Skeletal muscle cell (primary cell): ENCODE measurements around the gene HOXC13.

ENCODE experiments used
- DNase-seq: peaks from one replicate; pipeline ENCODE4 v3.0.0-alpha.2; 2010; ENCODE audit warnings: low read depth
- H3K4me3 ChIP-seq: 2 replicates; pipeline ENCODE4 v1.5.1; 2011; ENCODE audit warnings: low read depth, mild to moderate bottlenecking, control low read depth, low read length, moderate library complexity

HOXC13 gene

DNA sequence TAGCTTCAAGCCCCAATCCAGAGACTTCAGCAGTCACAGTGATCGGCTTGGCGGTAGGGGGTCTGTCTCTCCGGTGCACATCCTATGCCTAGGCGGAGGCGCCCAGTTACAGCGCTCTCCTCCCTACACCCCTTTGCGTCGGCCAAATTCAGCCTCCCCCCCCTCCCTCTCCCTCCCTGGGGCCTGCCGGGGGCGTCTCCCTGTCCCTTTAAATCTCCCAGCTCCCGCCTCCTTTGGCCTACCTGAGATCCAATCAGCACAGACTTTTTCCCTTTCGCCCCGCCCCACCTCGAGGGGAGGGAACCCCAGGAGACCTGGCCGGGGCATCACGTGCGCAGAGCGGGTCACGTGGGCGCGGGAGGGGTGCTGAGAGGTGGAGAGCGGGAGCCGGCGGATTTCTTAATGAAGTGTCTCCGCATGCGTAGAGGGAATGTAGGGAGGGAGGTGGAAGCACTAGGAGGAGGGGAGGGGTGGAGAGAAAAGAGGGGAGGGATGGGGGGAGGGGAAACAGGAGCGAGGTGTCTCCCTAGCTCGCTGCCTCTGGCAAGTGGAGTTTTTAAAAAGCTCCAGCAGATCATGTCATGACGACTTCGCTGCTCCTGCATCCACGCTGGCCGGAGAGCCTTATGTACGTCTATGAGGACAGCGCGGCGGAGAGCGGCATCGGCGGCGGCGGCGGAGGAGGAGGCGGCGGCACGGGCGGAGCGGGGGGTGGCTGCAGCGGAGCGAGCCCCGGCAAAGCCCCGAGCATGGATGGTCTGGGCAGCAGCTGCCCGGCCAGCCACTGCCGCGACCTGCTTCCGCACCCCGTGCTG lies at the start of gene HOXC13:
HOXC13 (plus strand) TSS at position 506 of the 815 bp plus-strand sequence; CDS start at position 582, 76 bp downstream.
- DNase-seq: peak; percentile 49
- H3K4me3 ChIP-seq: peak within 1 kb of the TSS; percentile 38

DNA sequence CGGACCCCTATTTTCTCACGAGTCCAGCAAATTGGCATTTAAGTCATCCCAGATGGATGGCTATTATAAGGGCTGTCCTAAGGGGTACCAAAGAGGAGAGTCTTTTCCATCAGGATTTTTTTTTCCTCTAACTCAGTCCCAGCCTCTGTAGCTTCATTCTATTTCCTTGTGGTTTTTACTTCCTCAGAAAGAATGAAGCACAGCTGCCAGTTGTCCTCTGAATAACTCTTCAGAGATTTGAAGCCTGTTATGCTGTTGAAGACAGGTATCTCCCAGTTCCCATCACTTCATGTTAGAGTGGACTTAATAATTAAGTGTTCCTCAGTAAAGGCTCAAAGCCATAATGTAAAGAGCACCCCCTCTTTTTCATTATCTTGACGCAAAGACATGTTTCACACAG lies 48.5 kb upstream of the HOXC13 start:
- H3K4me3 ChIP-seq: no peak overlapping the region
- no peak for DNase-seq

- H3K4me3 ChIP-seq: no peak overlapping the region
- DNase-seq: no peak
These were observed 45.8 kb upstream of the HOXC13 start for GRCh38 chr12:53892762-53893395.

GRCh38 chr12:53899230-53899629 lies 39.4 kb upstream of the HOXC13 start:
- no peak for DNase-seq
- H3K4me3 ChIP-seq: no peak overlapping the region

DNA sequence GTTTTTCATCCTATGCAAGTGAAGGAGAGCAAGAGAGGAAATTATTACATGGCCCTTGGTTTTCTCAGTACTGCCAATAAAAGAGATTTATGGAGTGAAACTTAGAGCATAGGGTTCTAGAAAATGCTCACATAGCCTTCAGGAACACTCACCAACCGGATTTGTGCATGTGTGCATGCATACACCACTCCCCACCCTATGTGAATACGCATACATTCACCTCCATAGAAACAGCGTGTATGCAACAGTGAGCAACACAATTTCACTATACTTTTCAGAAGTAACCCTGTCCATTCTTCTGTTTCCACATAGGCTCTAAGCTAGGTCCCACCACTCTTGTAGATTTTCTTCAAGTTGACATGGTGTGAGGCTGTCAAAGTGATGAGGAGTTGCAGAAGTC lies 31.5 kb upstream of the HOXC13 start:
- no peak overlapping the region for H3K4me3 ChIP-seq
- DNase-seq: no peak

- no peak overlapping the region for H3K4me3 ChIP-seq
- DNase-seq: no peak
These were observed 21.6 kb upstream of the HOXC13 start for GRCh38 chr12:53916788-53917655.

- no peak for DNase-seq
- no peak overlapping the region for H3K4me3 ChIP-seq
These were observed 13.9 kb upstream of the HOXC13 start for GRCh38 chr12:53924521-53925405.

DNA sequence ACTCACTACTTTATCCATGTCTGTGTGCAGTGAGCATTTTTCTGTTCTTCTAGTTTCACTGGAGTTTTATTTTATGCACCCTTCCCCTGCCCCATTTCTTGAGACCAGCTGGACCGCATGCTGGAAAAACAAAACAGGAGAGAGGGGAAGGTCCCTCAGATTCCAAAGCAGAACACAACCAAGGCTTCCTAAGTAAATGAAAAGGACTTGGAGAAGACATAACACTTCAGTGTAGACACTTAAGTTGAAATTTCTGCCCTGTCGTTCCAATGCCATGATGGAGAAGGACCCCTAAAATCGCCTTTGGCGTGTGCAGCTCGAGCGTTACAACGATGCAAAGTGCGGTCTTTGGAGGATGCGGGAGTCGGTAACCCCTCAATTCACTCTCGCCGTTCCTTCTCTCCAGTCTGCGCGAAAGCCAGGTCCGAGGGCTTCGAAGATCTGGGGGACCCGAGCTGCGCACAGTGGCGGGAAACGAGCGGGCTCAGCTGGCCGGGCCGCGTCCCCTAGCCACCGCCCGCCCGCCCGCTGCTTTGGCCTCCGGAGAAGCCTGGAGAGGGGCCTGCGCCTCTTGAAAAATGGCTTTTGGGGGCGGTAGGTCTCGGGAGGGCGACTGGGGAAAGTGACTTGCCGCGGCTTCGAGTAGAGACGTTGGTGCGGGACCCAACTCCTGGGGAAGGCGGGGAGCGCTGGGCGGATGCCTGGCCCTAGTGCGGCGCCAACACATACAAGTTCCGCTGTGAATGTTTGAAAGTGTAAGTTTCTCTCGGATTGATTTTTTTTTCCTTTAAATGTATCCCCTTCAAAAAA lies 11.2 kb upstream of the HOXC13 start:
- no peak overlapping the region for H3K4me3 ChIP-seq
- no peak for DNase-seq

DNA sequence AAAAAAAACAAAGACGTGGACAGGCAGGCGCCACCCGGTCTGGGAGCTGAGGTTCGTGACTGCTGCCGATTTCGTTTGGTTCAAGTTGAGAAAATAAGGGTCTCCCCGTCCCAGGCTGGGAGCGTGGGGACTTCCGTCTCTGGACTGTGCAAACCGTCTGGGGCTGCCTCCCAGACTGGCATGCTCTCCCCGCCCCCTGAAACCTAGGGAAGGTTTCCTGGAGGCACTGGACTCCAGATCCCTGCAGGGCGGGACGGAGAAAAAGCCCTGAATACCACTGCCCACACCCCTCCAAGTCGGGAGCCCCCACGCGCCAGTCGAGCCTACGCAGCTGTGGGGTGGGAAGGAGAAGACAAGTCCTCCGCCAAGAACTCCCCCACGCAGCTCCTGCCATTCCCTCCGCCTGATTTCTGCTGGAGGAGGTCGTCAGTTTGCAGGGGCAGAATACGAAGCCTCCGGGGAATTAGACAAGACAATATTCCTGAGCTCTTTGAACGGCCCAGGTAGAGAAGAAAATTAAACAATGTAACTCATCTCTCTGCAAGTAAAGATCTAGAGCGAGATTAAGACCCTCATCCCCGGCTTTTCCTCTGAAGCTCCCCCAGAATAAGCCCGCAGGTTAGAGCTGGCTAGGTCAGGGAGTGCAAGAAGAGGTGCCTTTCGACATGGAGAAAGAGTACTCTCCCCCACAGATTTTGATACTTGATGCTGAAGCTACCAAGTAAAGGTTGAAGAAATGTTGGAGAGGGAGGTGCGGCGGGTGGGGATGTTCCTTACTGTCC lies 10.4 kb upstream of the HOXC13 start:
- no peak for DNase-seq
- no peak overlapping the region for H3K4me3 ChIP-seq

DNA sequence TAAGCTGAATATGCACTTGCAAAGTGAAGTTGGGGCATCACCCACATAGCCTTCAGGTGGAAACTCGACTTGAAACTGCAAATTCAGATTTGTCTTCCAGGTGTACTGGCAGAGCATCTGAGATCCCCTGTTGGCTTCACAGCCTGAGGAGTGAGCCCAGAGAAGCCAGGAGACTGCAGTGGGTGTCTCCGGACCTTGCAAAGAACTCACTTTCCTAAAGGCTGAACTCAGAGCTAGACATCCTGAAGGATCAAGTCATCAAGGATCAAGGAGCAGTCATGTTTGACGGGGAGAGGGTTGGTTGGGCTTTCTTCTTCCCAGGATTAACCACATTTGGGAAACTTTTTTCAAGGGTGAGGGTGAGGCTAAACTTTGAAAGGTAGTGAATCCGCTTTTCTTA lies 9.1 kb upstream of the HOXC13 start:
- no peak for DNase-seq
- H3K4me3 ChIP-seq: no peak overlapping the region

- no peak for DNase-seq
- H3K4me3 ChIP-seq: no peak overlapping the region
These were observed 7.9 kb upstream of the HOXC13 start for GRCh38 chr12:53930591-53931255.

GRCh38 chr12:53931844-53932581 lies 6.6 kb upstream of the HOXC13 start:
- no peak for DNase-seq
- H3K4me3 ChIP-seq: no peak overlapping the region

- no peak overlapping the region for H3K4me3 ChIP-seq
- no peak for DNase-seq
These were observed 5.7 kb upstream of the HOXC13 start for GRCh38 chr12:53932915-53933314.

GRCh38 chr12:53935383-53936341 lies 3.0 kb upstream of the HOXC13 start:
- peak overlapping the region; percentile 8 for H3K4me3 ChIP-seq
- no peak for DNase-seq

DNA sequence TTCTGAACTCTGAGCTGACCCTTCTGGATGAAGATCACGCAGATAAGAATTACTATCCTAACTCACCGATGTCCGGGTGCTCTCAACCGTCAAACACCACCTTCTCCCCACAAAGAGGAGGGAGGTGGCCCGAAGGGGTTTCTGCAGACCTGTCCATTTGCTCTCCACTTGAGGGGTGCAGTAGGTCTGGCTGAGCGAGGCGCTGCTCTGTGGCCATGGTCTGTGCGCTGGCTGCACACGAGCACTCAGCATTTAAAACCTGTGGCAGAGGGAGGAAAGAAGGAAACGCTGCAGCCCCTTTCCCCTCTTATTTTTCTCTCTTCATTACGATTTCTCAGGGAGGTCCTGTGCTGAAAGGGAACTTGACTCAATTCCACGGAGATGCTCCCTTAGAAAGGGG lies 1.5 kb upstream of the HOXC13 start:
- DNase-seq: no peak
- no peak overlapping the region for H3K4me3 ChIP-seq
